ENCODE measurements around the gene ARRB1.
A peak's percentile ranks its signal among the peaks of the same experiment; 100 is the strongest.
"Not testable (repeated sequence)": the region's sequence is repeated elsewhere in the genome, so short reads cannot be mapped to it uniquely, and the experiment has no call there.

Gene ARRB1

DNA sequence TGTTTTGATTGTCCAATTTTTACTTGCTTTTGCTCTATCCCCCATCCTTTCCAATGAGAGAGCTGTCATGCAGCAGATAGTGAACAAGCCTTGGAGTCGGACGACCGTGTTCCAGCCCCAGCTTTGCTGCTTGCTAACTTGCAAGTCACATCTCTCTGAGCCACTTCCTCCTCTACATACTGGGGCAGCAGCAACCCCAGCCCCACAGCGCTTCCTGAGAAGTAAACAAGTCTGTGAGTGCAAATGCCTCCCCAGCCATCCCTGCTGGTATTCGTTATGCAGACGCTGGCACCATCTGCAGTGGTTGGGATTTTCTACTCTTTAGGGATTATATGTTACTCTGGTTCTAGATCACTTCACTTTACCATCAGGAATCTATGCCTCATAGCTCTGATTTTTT, 75.9 kb downstream of the ARRB1 start:
- ATAC-seq (ENCODE audit: low read depth) = no peak
- Histone ChIP-seq H3K36me3 (ENCODE audit: low read depth) (no peaks in the 10 kb centered on the region), H3K4me1 (ENCODE audit: insufficient read depth, poor library complexity, severe bottlenecking) (no peaks in the 10 kb centered on the region), H3K4me3 (ENCODE audit: severe bottlenecking) (no peak overlapping the region), H3K27ac (ENCODE audit: poor library complexity, severe bottlenecking) (no peak overlapping the region), H3K27me3 (ENCODE audit: insufficient read depth, poor library complexity, severe bottlenecking) (no peaks in the 10 kb centered on the region), H3K9me3 (ENCODE audit: severe bottlenecking) (no peaks in the 10 kb centered on the region)
- TF ChIP-seq CTCF (IDR thresholded peaks at IDR 0.05; ENCODE audit: poor library complexity, severe bottlenecking) = no peak
- peak; percentile 31 for DNase-seq (ENCODE audit: low spot score)

DNA sequence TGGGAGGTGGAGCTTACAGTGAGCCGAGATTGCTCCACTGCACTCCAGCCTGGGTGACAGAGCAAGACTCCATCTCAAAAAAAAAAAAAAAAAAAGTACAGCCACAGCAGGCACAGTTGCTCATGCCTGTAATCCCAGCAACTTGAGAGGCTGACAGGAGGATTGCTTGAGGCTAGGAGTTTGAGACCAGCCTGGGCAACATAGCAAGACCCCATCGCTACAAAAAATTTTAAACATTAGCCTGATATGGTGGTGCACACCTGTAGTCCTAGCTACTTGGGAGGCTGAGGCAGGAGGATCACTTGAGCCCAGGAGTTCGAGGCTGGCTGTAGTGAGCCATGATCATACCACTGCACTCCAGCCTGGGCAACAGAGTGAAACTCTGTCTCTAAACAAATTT, 76.7 kb downstream of the ARRB1 start:
- not testable (repeated sequence) for H3K27ac ChIP-seq (ENCODE audit: poor library complexity, severe bottlenecking); H3K27me3 ChIP-seq (ENCODE audit: insufficient read depth, poor library complexity, severe bottlenecking); ATAC-seq (ENCODE audit: low read depth); H3K4me3 ChIP-seq (ENCODE audit: severe bottlenecking); H3K4me1 ChIP-seq (ENCODE audit: insufficient read depth, poor library complexity, severe bottlenecking); H3K36me3 ChIP-seq (ENCODE audit: low read depth); H3K9me3 ChIP-seq (ENCODE audit: severe bottlenecking)
- DNase-seq (ENCODE audit: low spot score) = peak; percentile 2

GRCh38 chr11:75273411-75274391, 77.8 kb downstream of the ARRB1 start:
- Histone ChIP-seq H3K27ac (ENCODE audit: poor library complexity, severe bottlenecking) (no peak overlapping the region), H3K9me3 (ENCODE audit: severe bottlenecking) (no peaks in the 10 kb centered on the region), H3K36me3 (ENCODE audit: low read depth) (no peaks in the 10 kb centered on the region), H3K4me1 (ENCODE audit: insufficient read depth, poor library complexity, severe bottlenecking) (no peaks in the 10 kb centered on the region), H3K27me3 (ENCODE audit: insufficient read depth, poor library complexity, severe bottlenecking) (no peaks in the 10 kb centered on the region), H3K4me3 (ENCODE audit: severe bottlenecking) (no peak overlapping the region)
- ATAC-seq (ENCODE audit: low read depth) (no peak), DNase-seq (ENCODE audit: low spot score) (peak; percentile 36)
- no peak for TF ChIP-seq CTCF (IDR thresholded peaks at IDR 0.05; ENCODE audit: poor library complexity, severe bottlenecking)

GRCh38 chr11:75272821-75273301, 78.6 kb downstream of the ARRB1 start:
- DNase-seq (ENCODE audit: low spot score) (peak; percentile 27), ATAC-seq (ENCODE audit: low read depth) (no peak)
- Histone ChIP-seq H3K27me3 (ENCODE audit: insufficient read depth, poor library complexity, severe bottlenecking) (no peaks in the 10 kb centered on the region), H3K36me3 (ENCODE audit: low read depth) (no peaks in the 10 kb centered on the region), H3K9me3 (ENCODE audit: severe bottlenecking) (no peaks in the 10 kb centered on the region), H3K4me1 (ENCODE audit: insufficient read depth, poor library complexity, severe bottlenecking) (no peaks in the 10 kb centered on the region), H3K27ac (ENCODE audit: poor library complexity, severe bottlenecking) (no peak overlapping the region), H3K4me3 (ENCODE audit: severe bottlenecking) (no peak overlapping the region)
- TF ChIP-seq CTCF (IDR thresholded peaks at IDR 0.05; ENCODE audit: poor library complexity, severe bottlenecking) = no peak

DNA sequence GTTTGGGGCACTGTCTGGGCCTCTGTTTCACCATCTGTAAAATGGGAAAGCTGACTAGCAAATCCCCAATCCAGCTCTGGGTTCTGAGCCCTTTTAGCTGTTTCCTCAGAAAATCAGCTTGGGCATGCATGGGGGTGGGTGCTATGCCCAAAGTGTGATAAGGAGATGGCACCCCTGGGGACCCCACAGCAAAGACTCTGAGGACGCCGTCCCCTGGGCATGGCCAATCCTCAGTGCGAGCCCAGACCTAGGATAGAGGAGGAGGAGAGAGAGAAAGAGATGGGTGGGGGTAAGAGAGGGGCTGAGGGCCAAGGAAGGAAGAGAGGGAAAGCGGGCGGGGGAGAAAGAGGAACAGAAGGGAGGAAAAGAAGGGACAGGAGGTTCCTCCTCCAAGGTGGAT, 79.1 kb downstream of the ARRB1 start:
- Histone ChIP-seq H3K4me3 (ENCODE audit: severe bottlenecking) (no peak overlapping the region), H3K27me3 (ENCODE audit: insufficient read depth, poor library complexity, severe bottlenecking) (no peaks in the 10 kb centered on the region), H3K9me3 (ENCODE audit: severe bottlenecking) (no peaks in the 10 kb centered on the region), H3K4me1 (ENCODE audit: insufficient read depth, poor library complexity, severe bottlenecking) (no peaks in the 10 kb centered on the region), H3K27ac (ENCODE audit: poor library complexity, severe bottlenecking) (no peak overlapping the region), H3K36me3 (ENCODE audit: low read depth) (no peaks in the 10 kb centered on the region)
- DNase-seq (ENCODE audit: low spot score) = peak; percentile 19
- ATAC-seq (ENCODE audit: low read depth) = no peak
- no peak for TF ChIP-seq CTCF (IDR thresholded peaks at IDR 0.05; ENCODE audit: poor library complexity, severe bottlenecking)
